Measurements from ENCODE around the gene HTRA2.
"Not testable (repeated sequence)": the region's sequence is repeated elsewhere in the genome, so short reads cannot be mapped to it uniquely, and the experiment has no call there.

HTRA2 gene

GRCh38 chr2:74529357-74530238 is at the start of gene HTRA2, which contains the start of gene AUP1:
TSS of gene HTRA2 (plus strand) at chr2:74529933. CDS start at chr2:74530007, 74 bp downstream.
TSS of gene AUP1 (minus strand) at chr2:74529706. CDS start at chr2:74529629, 77 bp downstream.
- DNase-seq, result peak; percentile 100

GRCh38 chr2:74481431-74481830 is 48.3 kb upstream of the HTRA2 start:
- DNase-seq, result no peak

- peak; percentile 79 for DNase-seq
These were observed 47.6 kb upstream of the HTRA2 start for GRCh38 chr2:74481961-74482800.

- DNase-seq, result peak; percentile 99
These were observed 46.7 kb upstream of the HTRA2 start, which contains the start of the genes CCDC142 and TTC31 for GRCh38 chr2:74482801-74483674. TSS of gene CCDC142 (minus strand) at chr2:74482998. CDS start at chr2:74482837, 161 bp downstream. TSS of gene TTC31 (plus strand) at chr2:74483081. CDS start at chr2:74483096, 15 bp downstream.

- not testable (repeated sequence) for DNase-seq
These were observed 46.0 kb upstream of the HTRA2 start for GRCh38 chr2:74483675-74484164.

DNA sequence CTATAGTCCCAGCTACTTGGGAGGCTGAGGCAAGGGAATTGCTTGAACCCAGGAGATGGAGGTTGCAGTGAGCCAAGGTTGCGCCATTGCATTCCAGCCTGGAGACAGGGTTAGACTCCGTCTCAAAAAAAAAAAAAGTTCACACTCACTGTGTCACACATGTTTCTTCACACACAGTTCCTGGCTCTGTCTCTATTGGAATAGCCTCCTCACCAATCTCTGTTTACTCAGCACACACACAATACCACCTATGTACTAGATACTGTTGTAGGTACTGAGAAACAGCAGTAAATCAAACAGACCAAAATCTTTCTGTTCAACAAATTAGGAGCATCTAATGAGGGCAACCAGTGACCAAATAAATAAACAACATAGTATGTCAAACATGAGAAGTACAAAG is 43.6 kb upstream of the HTRA2 start:
- no peak for DNase-seq

GRCh38 chr2:74488643-74489481 is 40.9 kb upstream of the HTRA2 start:
- DNase-seq, result peak; percentile 92

- no peak for DNase-seq
These were observed 39.8 kb upstream of the HTRA2 start for GRCh38 chr2:74489906-74490305.

- DNase-seq, result no peak
These were observed 37.8 kb upstream of the HTRA2 start for GRCh38 chr2:74491648-74492544.

GRCh38 chr2:74493546-74493945 is 36.2 kb upstream of the HTRA2 start:
- DNase-seq, result no peak

DNA sequence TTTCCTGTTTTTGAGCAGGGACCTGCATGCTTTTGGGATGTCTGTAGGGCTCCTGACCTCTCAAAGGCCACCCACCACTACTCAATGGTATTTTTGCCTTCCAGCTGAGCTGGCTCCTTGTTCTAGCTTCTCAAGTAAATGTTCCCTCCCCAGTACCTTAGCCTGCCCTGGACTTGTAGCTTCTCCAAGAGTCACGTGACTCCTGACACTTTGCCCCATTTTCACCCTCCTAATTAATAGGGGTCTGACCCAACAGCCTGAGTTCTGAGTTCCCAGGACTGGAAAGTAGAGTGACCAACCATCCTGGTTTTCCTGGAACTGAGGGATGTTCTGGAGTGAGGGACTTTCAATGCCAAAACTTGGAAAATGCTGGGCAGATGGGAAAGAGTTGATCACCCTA is 34.3 kb upstream of the HTRA2 start:
- no peak for DNase-seq

DNA sequence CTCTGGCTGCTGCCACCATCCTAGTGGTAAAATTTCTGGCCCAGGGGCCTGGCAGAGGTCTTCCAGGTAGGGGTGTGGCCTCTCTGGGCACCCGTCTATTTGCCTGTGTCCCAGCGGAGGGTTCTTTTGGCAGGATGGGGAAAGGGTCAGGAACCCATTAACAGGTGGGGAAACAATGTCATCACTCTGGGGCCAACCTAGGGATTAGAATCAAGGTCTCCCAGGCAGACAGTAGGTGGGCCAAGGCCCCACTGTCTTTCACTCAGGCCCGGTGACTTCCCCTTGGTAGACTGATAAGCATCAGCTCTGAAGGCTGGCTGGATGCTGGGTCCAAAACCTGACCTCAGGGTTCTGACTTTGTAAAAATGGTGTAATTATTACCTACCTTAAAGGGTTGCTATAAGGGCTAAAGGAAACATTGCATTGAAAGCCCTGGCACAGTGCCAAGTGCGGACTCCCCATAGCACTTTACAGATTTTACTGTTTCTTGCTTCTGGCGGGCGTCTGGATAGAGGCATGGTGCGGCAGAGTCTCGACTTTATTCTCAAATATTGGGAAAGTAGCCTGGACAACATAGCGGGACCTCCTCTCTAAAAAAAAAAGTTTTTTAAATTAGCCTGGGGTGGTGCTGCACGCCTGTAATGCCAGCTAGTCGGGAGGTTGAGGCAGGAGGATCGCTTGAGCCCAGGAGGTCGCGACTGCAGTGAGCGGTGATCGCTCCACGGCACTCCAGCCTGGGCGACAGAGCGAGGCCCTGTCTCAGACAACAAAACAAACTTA is 32.5 kb upstream of the HTRA2 start:
- no peak for DNase-seq

- no peak for DNase-seq
These were observed 31.8 kb upstream of the HTRA2 start for GRCh38 chr2:74497777-74498499.

DNA sequence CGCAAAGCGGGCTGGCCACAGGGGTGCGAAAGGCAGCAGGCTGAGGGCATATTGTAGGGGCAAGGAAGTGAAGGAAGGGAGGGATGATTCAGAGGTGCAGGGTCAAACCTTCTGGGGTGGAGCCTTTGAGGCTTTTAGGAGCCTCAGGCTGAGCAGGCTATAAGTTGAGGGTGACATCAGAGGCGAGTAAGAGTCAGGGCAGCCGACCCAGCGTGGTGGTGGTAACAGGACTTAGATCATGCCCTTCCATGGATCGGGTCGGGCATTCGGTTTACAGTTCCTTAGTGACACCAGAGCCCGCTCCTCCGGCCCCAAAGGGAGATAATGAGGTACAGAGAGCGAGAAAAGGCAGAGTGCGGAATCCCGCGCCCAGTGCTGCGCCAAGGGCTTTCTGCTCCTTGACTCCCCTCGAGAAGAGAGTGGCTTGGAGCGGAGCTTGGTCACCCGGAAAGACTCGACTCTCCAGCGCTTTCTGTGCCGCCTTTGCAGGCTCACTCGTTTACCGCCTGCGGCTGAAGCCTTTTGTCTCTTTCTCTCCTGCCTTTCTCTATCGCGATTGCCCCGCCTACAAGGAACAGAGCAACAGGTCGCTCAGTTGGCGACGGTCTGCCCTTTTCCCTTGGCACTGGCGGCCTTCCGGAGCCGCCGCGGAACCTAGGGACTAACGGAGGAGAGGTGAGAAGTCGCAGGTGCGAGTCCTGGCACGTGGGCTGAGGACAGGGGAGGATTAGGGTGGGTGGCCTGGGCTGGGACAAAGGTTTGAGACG is 31.1 kb upstream of the HTRA2 start:
- no peak for DNase-seq

- no peak for DNase-seq
These were observed 30.3 kb upstream of the HTRA2 start, which contains the start of gene LBX2 for GRCh38 chr2:74499267-74499939. TSS of gene LBX2 (minus strand) at chr2:74499603. CDS start at chr2:74499537, 66 bp downstream.

DNA sequence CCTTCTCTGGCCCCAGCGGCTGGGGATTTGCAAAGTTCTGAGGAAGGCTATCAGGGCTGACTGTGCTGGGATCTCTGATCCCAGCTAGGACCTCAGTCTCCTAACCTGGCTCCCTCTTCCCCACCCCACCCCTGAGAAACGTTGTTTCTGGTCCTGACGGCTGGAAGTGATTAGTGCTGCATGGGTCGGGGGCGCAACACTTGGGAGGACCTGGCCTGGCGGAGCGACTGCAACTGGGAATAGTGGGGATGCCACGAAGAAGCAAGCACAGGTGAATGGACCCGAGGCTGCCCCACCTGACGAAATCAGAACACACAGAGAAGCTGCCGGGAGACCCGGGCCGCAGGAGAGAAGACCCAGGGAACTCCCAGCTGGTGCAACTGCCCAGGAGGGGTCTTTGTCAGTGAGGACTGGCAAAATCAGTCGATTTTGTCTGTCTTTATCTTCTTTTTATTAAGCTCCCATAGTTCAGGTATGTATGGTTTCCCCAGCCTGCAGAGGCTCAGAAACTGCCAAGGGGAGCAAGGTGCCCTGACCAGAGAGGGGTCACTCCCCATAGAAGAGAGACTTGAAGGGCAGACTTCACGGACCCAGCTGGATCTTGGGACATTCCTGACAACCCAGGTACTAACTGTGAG is 29.7 kb upstream of the HTRA2 start:
- no peak for DNase-seq

DNA sequence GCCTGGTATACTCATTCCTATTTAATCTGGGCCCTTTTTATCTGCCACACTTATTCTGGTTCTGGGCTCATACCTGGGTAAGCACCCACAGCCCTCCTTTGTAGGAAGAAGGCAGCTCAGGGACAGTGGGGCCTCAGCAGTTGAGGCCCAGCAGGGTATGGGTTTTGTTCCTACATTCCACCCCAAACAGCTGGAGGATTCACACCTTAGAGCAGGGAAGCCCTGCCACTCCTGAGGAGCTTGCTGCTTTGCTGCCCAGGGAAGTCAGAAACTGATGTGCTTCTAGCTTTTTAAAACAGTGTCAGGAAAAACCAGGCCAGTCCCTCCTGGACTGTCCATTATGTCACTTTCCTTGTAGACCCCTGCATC is 29.2 kb upstream of the HTRA2 start:
- no peak for DNase-seq
